Lung (tissue), 12 donors: ENCODE results near the gene OGFOD2. TPM values are rescaled to one million over a fixed set of nuclear protein-coding genes. Genes with fewer than 3 reads are reported as not detected.

ENCODE experiments used
- ATAC-seq: fragments of 200-7000 bp; cut with Tn5 transposase; one replicate; pipeline ENCODE4 v1.9.1; 2020; ENCODE audit warnings: moderate number of reproducible peaks; ENCODE audit not compliant: insufficient read depth, low FRiP score
- DNase-seq, 3 donors: peaks; one replicate each; pipeline ENCODE4 v3.0.0-alpha.2; 2013 to 2017
- H3K27ac ChIP-seq, 2 donors: one replicate each; pipeline ENCODE4 v1.5.1; 2013; ENCODE audit warnings: mild to moderate bottlenecking in 2 of 2, moderate library complexity in 2 of 2, control low read depth in 1 of 2, inconsistent platforms in 1 of 2, low read depth in 1 of 2, low read length in 1 of 2
- H3K27me3 ChIP-seq, 3 donors: one replicate each; pipeline ENCODE4 v1.5.1; 2013; ENCODE audit warnings: low read length in 2 of 3; ENCODE audit not compliant: control insufficient read depth in 3 of 3, insufficient read depth in 3 of 3
- H3K36me3 ChIP-seq, 4 donors: one replicate each; pipeline ENCODE4 v1.5.1; 2013; ENCODE audit warnings: low read length in 4 of 4, mild to moderate bottlenecking in 1 of 4, moderate library complexity in 1 of 4; ENCODE audit not compliant: control insufficient read depth in 4 of 4, insufficient read depth in 4 of 4
- H3K4me1 ChIP-seq, 5 donors: one replicate each; pipeline ENCODE4 v1.5.1; 2013; ENCODE audit warnings: low read length in 5 of 5, mild to moderate bottlenecking in 2 of 5, moderate library complexity in 1 of 5; ENCODE audit not compliant: control insufficient read depth in 5 of 5, insufficient read depth in 5 of 5
- H3K4me3 ChIP-seq: one replicate; pipeline ENCODE4 v1.5.1; 2013; ENCODE audit warnings: mild to moderate bottlenecking, control low read depth, moderate library complexity
- H3K9ac ChIP-seq, 2 donors: one replicate each; pipeline ENCODE4 v1.5.1; 2013; ENCODE audit warnings: low read length in 2 of 2, control low read depth in 1 of 2; ENCODE audit not compliant: insufficient read depth in 1 of 2
- H3K9me3 ChIP-seq, 4 donors: one replicate each; pipeline ENCODE4 v1.5.1; 2013; ENCODE audit warnings: low read length in 3 of 4, mild to moderate bottlenecking in 1 of 4, moderate library complexity in 1 of 4; ENCODE audit not compliant: control insufficient read depth in 4 of 4, insufficient read depth in 3 of 4
- WGBS, 2 donors: extraction: QIAGEN DNeasy Blood & Tissue Kit; methylation state at CpG; one replicate each; pipeline ENCODE4 v1.1.7; 2013; 5-methylcytosine and 5-hydroxymethylcytosine counted together
- polyA plus RNA-seq, 2 donors: library from polyadenylated mRNA; stranded (reverse); fragments of 200-250 nt; gene quantifications; one replicate each; pipeline ENCODE4 v1.2.1, GENCODE V29; 2013
- total RNA-seq, 2 donors: library from RNA; depleted of rRNA in 1 of 2; stranded (reverse); fragments of >200 nt in 1 of 2; gene quantifications; one replicate each; pipeline ENCODE4 v1.2.1, GENCODE V29; 2014 to 2021
- TF ChIP-seq, protein P1 (sequence below): IDR thresholded peaks from 2 replicates; pipeline ENCODE4 v1.5.1; 2012; ENCODE audit warnings: mild to moderate bottlenecking; ENCODE audit errors: control extremely low read depth, extremely low read depth
- donor health status: control.
- donor health status: control.
- donor health status: Bipolar disorder and iron deficiency.
- donor health status: healthy.
- donor health status: DM: yes; HTN: yes; CAD: no.

OGFOD2 gene
- total and polyA plus RNA-seq, 4 donors = 11.4 to 30.1 (median 18.5) TPM

DNA sequence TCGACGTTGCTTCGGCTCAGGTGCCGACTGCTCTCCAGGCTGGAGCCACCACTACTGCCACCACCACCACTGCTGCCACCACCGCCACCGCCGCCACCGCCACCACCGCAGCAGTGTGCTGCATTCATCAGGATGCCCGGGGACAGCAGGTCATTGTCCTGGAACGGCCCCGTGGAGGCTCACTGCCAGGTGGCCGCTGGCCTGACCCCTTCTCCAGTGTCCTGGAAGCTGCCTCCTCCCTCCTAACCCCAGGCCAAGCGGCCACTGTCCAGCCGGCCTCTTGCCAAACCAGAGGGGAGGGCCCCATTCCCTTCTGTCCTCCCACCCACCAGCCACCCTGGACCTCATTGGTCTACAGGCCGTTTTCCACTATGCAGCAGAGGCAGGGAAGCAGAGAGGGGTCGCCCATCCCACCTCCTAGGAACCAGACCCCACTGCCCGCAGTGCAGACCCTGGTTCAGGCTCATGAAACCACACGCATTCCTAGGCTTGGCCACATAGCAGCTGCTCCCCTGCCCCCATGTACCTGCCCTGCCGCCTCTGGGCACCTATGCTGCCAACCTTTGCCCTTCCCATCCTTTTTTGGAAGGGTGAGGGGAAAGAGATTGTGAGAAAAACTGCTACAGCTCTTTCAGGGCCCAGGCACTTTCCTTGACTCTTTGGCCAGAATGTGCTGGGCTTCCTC, 20.6 kb downstream of the OGFOD2 start:
- peaks cover 0 to 2% (median 0%) of the 10 kb centered on the region in 5 donors for H3K4me1 ChIP-seq
- TF ChIP-seq, protein P1, sequence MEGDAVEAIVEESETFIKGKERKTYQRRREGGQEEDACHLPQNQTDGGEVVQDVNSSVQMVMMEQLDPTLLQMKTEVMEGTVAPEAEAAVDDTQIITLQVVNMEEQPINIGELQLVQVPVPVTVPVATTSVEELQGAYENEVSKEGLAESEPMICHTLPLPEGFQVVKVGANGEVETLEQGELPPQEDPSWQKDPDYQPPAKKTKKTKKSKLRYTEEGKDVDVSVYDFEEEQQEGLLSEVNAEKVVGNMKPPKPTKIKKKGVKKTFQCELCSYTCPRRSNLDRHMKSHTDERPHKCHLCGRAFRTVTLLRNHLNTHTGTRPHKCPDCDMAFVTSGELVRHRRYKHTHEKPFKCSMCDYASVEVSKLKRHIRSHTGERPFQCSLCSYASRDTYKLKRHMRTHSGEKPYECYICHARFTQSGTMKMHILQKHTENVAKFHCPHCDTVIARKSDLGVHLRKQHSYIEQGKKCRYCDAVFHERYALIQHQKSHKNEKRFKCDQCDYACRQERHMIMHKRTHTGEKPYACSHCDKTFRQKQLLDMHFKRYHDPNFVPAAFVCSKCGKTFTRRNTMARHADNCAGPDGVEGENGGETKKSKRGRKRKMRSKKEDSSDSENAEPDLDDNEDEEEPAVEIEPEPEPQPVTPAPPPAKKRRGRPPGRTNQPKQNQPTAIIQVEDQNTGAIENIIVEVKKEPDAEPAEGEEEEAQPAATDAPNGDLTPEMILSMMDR = no peak
- ATAC-seq (no peak), DNase-seq (no peak)
- H3K9me3 ChIP-seq = no peaks in the 10 kb centered on the region
- no peak overlapping the region for H3K4me3 ChIP-seq
- H3K36me3 ChIP-seq = peaks cover 0 to 58% (median 2%) of the 10 kb centered on the region in 4 donors
- no peak overlapping the region for H3K27ac ChIP-seq
- WGBS, 2 donors = 89 to 92% methylated on average over 20 of the region's 20 CpGs
- no peaks in the 10 kb centered on the region for H3K27me3 ChIP-seq
- no peak overlapping the region for H3K9ac ChIP-seq

GRCh38 chr12:122996188-122996601, 21.2 kb downstream of the OGFOD2 start:
- Histone ChIP-seq H3K4me3 (no peak overlapping the region), H3K27me3 (no peaks in the 10 kb centered on the region), H3K27ac (no peak overlapping the region), H3K9ac (no peak overlapping the region), H3K36me3 (peaks cover 0 to 61% (median 2%) of the 10 kb centered on the region in 4 donors), H3K9me3 (no peaks in the 10 kb centered on the region), H3K4me1 (peaks cover 0 to 2% (median 0%) of the 10 kb centered on the region in 5 donors)
- DNase-seq = no peak
- ATAC-seq = no peak
- TF ChIP-seq, protein P1 = no peak
- 97 to 99% methylated on average over 7 of the region's 7 CpGs for WGBS, 2 donors

DNA sequence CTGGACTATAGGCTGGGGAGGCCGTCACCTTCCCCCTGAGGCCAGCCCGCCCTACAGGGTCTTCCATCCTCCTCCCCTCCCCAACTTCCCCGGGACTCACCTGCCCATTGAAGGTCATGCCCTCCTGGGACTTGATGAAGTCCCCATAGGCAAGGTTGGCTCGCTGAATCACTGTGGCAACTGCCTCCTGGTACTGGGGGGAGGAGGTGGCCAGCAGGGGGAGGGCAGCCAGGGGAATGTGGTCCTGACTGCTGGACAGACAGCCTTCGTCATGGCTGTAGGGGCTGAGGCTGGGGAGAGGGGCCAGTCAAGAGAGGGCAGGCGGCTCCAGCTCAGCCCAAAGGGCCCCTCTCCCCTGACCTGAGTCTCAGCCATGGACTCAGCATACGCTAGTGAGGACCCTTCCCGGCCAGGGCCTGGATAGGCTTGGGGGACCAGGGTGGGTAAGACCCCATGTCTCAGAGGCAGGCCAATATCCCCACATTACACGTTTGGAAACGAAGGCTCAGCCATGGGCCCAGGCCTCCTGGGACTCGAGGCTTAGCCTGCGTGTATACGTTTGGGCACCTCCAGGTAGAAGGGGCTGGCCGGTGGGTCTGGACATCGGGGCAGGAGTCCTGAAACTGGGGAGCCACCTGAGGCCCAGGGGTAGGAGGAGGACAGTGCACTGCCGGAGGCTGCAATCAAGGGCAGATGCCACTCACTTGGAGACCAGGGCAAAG, 21.7 kb downstream of the OGFOD2 start:
- Histone ChIP-seq H3K27me3 (no peaks in the 10 kb centered on the region), H3K9ac (no peak overlapping the region), H3K4me3 (no peak overlapping the region), H3K4me1 (peaks cover 0 to 2% (median 0%) of the 10 kb centered on the region in 5 donors), H3K9me3 (no peaks in the 10 kb centered on the region), H3K27ac (no peak overlapping the region), H3K36me3 (peaks cover 0 to 56% (median 2%) of the 10 kb centered on the region in 4 donors)
- no peak for DNase-seq
- TF ChIP-seq, protein P1 = no peak
- 94 to 95% methylated on average over 16 of the region's 16 CpGs for WGBS, 2 donors
- ATAC-seq = no peak
